Activated T-cell treated with anti-CD3 and anti-CD28 coated beads for 48 hours (primary cell): ENCODE measurements around the gene USP10.

Source experiments
- DNase-seq: peaks from one replicate; pipeline ENCODE4 v3.0.0-alpha.2; 2020; ENCODE audit warnings: low read depth

USP10 gene

GRCh38 chr16:84773312-84773711 lies 73.5 kb downstream of the USP10 start:
- DNase-seq, result no peak

GRCh38 chr16:84774810-84775209 lies 75.0 kb downstream of the USP10 start:
- DNase-seq, result no peak

GRCh38 chr16:84775262-84775810 lies 75.5 kb downstream of the USP10 start:
- no peak for DNase-seq

- no peak for DNase-seq
These were observed 77.6 kb downstream of the USP10 start for GRCh38 chr16:84777435-84777834.

GRCh38 chr16:84778720-84779119 lies 78.9 kb downstream of the USP10 start:
- DNase-seq, result no peak

- no peak for DNase-seq
These were observed 80.3 kb downstream of the USP10 start for GRCh38 chr16:84780063-84780462.

GRCh38 chr16:84780544-84781376 lies 81.0 kb downstream of the USP10 start:
- no peak for DNase-seq

GRCh38 chr16:84782846-84783245 lies 83.0 kb downstream of the USP10 start:
- DNase-seq, result no peak

GRCh38 chr16:84785843-84786581 lies 86.2 kb downstream of the USP10 start:
- no peak for DNase-seq

GRCh38 chr16:84786605-84787262 lies 86.9 kb downstream of the USP10 start:
- no peak for DNase-seq

GRCh38 chr16:84787263-84787622 lies 87.4 kb downstream of the USP10 start:
- DNase-seq, result no peak

- no peak for DNase-seq
These were observed 89.2 kb downstream of the USP10 start for GRCh38 chr16:84788920-84789391.

GRCh38 chr16:84789431-84789830 lies 89.6 kb downstream of the USP10 start:
- no peak for DNase-seq

- no peak for DNase-seq
These were observed 90.5 kb downstream of the USP10 start for GRCh38 chr16:84790301-84790700.

GRCh38 chr16:84791088-84791487 lies 91.3 kb downstream of the USP10 start:
- no peak for DNase-seq

- no peak for DNase-seq
These were observed 91.7 kb downstream of the USP10 start for GRCh38 chr16:84791501-84791900.

GRCh38 chr16:84794186-84794585 lies 94.4 kb downstream of the USP10 start:
- no peak for DNase-seq

- DNase-seq, result no peak
These were observed 94.8 kb downstream of the USP10 start for GRCh38 chr16:84794626-84795025.

GRCh38 chr16:84795329-84796053 lies 95.7 kb downstream of the USP10 start:
- no peak for DNase-seq

GRCh38 chr16:84800158-84800978 lies 100.6 kb downstream of the USP10 start:
- DNase-seq, result no peak

GRCh38 chr16:84803146-84803545 lies 103.3 kb downstream of the USP10 start:
- DNase-seq, result no peak
